ENCODE results near the gene GHR. TPM values are rescaled to one million over a fixed set of nuclear protein-coding genes. Genes with fewer than 3 reads are reported as not detected.

Gene GHR
- total RNA-seq, 1 donor, result 4.3 TPM

DNA sequence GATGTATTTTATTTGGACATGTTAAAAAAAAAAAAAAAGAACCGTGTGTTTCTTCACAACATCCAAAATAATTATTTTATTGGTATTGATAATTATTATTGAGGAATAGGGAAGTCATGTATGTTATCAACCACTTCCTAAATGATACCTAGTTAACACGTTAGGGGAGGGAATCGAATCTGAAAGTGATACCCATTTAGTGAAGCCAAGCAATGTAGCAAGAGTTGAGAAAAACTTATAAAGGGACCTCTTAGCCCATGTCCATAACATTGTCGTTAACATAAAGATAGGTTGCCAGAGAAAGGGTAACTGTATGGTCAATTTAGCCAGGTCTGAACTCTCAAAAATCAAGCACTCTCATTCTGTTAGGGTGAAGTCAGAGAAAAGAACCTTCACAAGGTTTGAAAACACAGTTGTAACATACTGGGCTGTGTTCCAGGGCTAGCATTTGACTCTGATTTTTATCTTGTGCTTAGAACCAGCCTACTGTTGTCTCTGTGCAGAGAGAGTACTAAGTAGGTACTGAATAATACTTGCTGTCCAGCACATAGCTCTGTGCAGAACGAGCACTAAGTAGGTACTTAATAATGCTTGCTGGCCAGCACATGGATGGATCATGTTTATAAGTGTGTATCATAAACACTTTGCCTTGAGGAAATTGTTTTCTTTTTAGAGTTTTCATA, 60.4 kb downstream of the GHR start:
- TF ChIP-seq CTCF (IDR thresholded peaks at IDR 0.05; ENCODE audit: insufficient read depth, low read length), result no peak
- peak; percentile 10 for DNase-seq (ENCODE audit: low read depth)
- H3K4me3 ChIP-seq (ENCODE audit: low read depth, low read length), result no peak overlapping the region

DNA sequence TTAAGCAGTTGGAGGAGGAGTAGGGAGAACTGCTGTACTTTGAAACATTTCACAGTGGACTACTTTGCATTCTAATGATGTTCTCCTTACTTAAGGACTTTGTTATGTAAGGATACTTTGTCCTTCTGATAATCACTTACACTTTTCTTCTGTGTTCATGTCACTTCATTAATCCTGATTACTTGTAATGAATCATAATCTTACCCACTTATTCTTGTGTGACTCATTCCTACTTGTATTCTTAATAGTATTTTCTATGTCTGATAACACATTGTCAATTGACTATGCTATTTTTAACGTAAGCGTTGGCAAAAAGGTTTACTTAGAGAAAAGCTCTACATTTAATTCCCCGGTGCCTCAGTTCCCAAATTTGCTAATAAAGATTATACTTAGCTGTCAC, 63.8 kb downstream of the GHR start:
- H3K4me3 ChIP-seq (ENCODE audit: low read depth, low read length), result no peak overlapping the region
- no peak for DNase-seq (ENCODE audit: low read depth)
- TF ChIP-seq CTCF (IDR thresholded peaks at IDR 0.05; ENCODE audit: insufficient read depth, low read length), result no peak

DNA sequence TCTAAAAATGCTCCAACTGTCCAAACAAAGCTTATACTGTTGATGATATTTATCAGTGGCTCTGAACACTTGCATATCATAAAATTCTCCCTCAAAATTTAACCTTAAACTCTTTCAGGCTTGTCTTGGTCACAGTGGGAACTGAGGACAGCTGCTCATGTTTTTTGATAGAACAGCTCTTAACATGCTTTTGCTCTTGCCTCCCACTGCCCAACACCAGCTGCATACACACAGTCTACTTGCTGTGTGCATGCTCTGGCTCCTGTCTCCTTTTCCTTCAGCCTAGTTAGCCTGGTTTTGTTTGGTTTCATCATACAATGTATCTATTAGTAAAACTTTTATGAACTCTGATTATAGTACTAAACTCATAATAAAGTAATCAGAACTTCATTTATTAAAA, 64.6 kb downstream of the GHR start:
- no peak overlapping the region for H3K4me3 ChIP-seq (ENCODE audit: low read depth, low read length)
- TF ChIP-seq CTCF (IDR thresholded peaks at IDR 0.05; ENCODE audit: insufficient read depth, low read length), result no peak
- DNase-seq (ENCODE audit: low read depth), result no peak

GRCh38 chr5:42490831-42491230, 67.6 kb downstream of the GHR start:
- no peak overlapping the region for H3K4me3 ChIP-seq (ENCODE audit: low read depth, low read length)
- no peak for TF ChIP-seq CTCF (IDR thresholded peaks at IDR 0.05; ENCODE audit: insufficient read depth, low read length)
- DNase-seq (ENCODE audit: low read depth), result no peak

DNA sequence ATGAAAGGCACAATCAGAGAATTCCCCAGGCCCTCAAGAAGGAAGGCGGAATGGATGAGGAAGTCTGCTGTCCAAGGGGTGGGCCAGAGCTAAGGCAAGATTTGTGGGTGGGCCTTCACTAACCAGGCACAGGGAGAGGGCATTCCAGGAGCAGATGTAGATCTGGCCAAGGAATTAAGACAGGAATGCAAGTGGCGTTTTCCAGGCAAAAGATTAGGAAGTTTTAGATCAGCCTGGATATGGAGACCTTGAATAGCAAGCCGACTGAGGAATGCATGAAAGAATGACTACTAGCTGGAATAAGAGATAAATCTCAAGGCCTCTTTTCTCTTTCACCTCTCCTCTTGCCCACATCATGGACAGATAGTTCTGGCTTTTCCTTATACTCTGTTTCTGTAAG, 68.5 kb downstream of the GHR start:
- H3K4me3 ChIP-seq (ENCODE audit: low read depth, low read length), result no peak overlapping the region
- no peak for TF ChIP-seq CTCF (IDR thresholded peaks at IDR 0.05; ENCODE audit: insufficient read depth, low read length)
- peak; percentile 57 for DNase-seq (ENCODE audit: low read depth)

GRCh38 chr5:42492974-42493373, 69.7 kb downstream of the GHR start:
- DNase-seq (ENCODE audit: low read depth), result peak; percentile 31
- TF ChIP-seq CTCF (IDR thresholded peaks at IDR 0.05; ENCODE audit: insufficient read depth, low read length), result no peak
- no peak overlapping the region for H3K4me3 ChIP-seq (ENCODE audit: low read depth, low read length)

DNA sequence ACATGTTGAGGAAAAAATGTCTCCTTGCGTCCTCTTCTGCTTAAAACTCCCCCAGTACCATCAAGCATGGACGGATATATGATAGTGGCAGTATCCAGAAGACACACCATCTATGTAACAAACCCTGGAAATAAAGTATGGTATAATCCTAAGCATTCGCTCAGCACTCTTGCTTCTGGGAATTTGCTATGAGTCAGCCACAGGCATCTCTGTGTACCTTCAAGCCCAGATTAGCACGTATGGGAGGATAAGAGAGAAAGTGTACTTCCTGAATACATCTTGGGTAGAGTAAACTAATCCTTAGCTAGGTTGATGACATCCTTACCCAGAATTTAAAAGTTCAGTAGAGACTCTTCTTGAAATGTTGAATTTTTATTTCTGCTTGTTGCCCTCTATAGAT, 71.2 kb downstream of the GHR start:
- DNase-seq (ENCODE audit: low read depth), result peak; percentile 19
- no peak overlapping the region for H3K4me3 ChIP-seq (ENCODE audit: low read depth, low read length)
- TF ChIP-seq CTCF (IDR thresholded peaks at IDR 0.05; ENCODE audit: insufficient read depth, low read length), result no peak

Data from fibroblast of the aortic adventitia (primary cell).